K562 (cell line): Measurements from ENCODE around the gene TSC22D2. TPM values are rescaled to one million over a fixed set of nuclear protein-coding genes. Genes with fewer than 3 reads are reported as not detected.

Experiments used
- ATF3 ChIP-seq, 2 experiments: fragments of 450-650 bp in 1 of 2; sonication (generic) in 1 of 2; formaldehyde crosslinking in 1 of 2; IDR thresholded peaks in 1 of 2; conservative IDR thresholded peaks in 1 of 2; 2 replicates each; pipeline versions ENCODE4 v1.6.1 to v1.8.1; 2016 to 2023; ENCODE audit warnings: mild to moderate bottlenecking in 2 of 2, moderate library complexity in 2 of 2, inconsistent platforms in 1 of 2, missing genetic modification reagents in 1 of 2
- CBX3 ChIP-seq, 2 experiments: IDR thresholded peaks; 1 replicate in 1 of 2; 2 replicates in 1 of 2; pipeline ENCODE4 v1.6.1; 2012; ENCODE audit warnings: inconsistent platforms in 2 of 2, low read length in 2 of 2, borderline replicate concordance in 1 of 2, control low read depth in 1 of 2
- CBX8 ChIP-seq: fragments of 200-600 bp; sonication (generic); IDR thresholded peaks from 2 replicates; pipeline ENCODE4 v1.6.1; 2012; ENCODE audit warnings: borderline replicate concordance, mixed run types, low read depth, mild to moderate bottlenecking, moderate library complexity, mixed read lengths, low read length, control low read depth, inconsistent platforms; ENCODE audit not compliant: poor library complexity, severe bottlenecking; ENCODE audit errors: extremely low read depth
- CEBPB ChIP-seq: fragments of 450-650 bp; IDR thresholded peaks from 2 replicates; pipeline ENCODE4 v1.6.1; 2016; ENCODE audit warnings: missing genetic modification characterization, missing compliant biosample characterization
- DEAF1 ChIP-seq: fragments of 450-650 bp; formaldehyde crosslinking; IDR thresholded peaks from 2 replicates; pipeline ENCODE4 v1.4.0; 2020; ENCODE audit warnings: mild to moderate bottlenecking, moderate library complexity
- ETS1 ChIP-seq: conservative IDR thresholded peaks from 2 replicates; pipeline ENCODE4 v1.6.1; 2011; ENCODE audit warnings: low read depth, mild to moderate bottlenecking, low read length; ENCODE audit not compliant: control insufficient read depth
- ETV1 ChIP-seq: fragments of 450-650 bp; conservative IDR thresholded peaks from 2 replicates; pipeline ENCODE4 v1.6.1; 2016; ENCODE audit warnings: missing genetic modification characterization, control low read depth, low read depth, missing compliant biosample characterization
- HIVEP1 ChIP-seq: fragments of 250-450 bp; sonication (Bioruptor Pico); IDR thresholded peaks from 2 replicates; pipeline ENCODE4 v1.4.0; 2020; ENCODE audit warnings: mild to moderate bottlenecking
- SIRT6 ChIP-seq: IDR thresholded peaks from one replicate; pipeline ENCODE4 v1.6.1; 2012; ENCODE audit warnings: low read depth, mild to moderate bottlenecking, control low read depth, inconsistent platforms, low read length, moderate library complexity
- ZNF79 ChIP-seq: fragments of 250-450 bp; sonication (Bioruptor Pico); IDR thresholded peaks from 2 replicates; pipeline ENCODE4 v1.4.0; 2020; ENCODE audit warnings: low read depth, mild to moderate bottlenecking, moderate library complexity
- polyA plus RNA-seq, 8 experiments: library from polyadenylated mRNA; depleted of rRNA in 4 of 8; stranded (reverse) in 5 of 8; unstranded in 3 of 8; fragments of >200 nt; fragmentation: Nextera tagmentation in 2 of 8; fragmentation: Illumina TruSeq in 1 of 8; extraction: Ambion mirVana in 2 of 8; extraction: Trizol in 1 of 8; gene quantifications; 2 replicates each; pipeline versions ENCODE4 v1.2.1 to v1.2.3, GENCODE V29; 2011 to 2014; ENCODE audit warnings: inconsistent platforms in 1 of 8, missing spikeins in 1 of 8
- total RNA-seq, 7 experiments: library from RNA; depleted of rRNA in 6 of 7; stranded (reverse); fragments of >200 nt in 6 of 7; fragmentation: Illumina TruSeq in 2 of 7; extraction: Trizol in 2 of 7; gene quantifications; 2 replicates each; pipeline versions ENCODE4 v1.2.1 to v1.2.3, GENCODE V29; 2011 to 2021; ENCODE audit warnings: low replicate concordance in 1 of 7

TSC22D2 gene
- total and polyA plus RNA-seq, 9 of the 15 experiments (the other 6 are each of a cell fraction or from before 2014, with no cell fraction given), result 5.5 to 44.0 (median 19.3) TPM

- TF ChIP-seq DEAF1 (CRISPR knock-in tag), result no peak
- TF ChIP-seq CBX3 (IDR thresholded peaks at IDR 0.05; ENCODE audit: borderline replicate concordance in 1 of 2, low read length in 2 of 2), result peak in 1 of 2 experiments; percentile 94; a peak in 2 of 3 replicates
- TF ChIP-seq ETV1 (tag), result no peak
- no peak for TF ChIP-seq ATF3 (IDR thresholded peaks at IDR 0.05)
- no peak for TF ChIP-seq ATF3 (CRISPR knock-in tag; conservative IDR thresholded peaks at IDR 0.05)
- no peak for TF ChIP-seq ETS1
- TF ChIP-seq HIVEP1, result no peak
- no peak for TF ChIP-seq SIRT6
- TF ChIP-seq ZNF79 (CRISPR knock-in tag), result no peak
- TF ChIP-seq CBX8, result no peak
- no peak for TF ChIP-seq CEBPB (tag)
Measured at GRCh38 chr3:150484410-150484809, 76.3 kb downstream of the TSC22D2 start (continued).
